ENCODE data around the gene TPT1.
"Not testable (repeated sequence)": the region's sequence is repeated elsewhere in the genome, so short reads cannot be mapped to it uniquely, and the experiment has no call there.

Gene TPT1

GRCh38 chr13:45365558-45365885 lies 24.5 kb upstream of the TPT1 start:
- no peak for DNase-seq

- DNase-seq = no peak
Measured at GRCh38 chr13:45364876-45365557, 24.0 kb upstream of the TPT1 start.

GRCh38 chr13:45362939-45363338 lies 22.0 kb upstream of the TPT1 start:
- DNase-seq = no peak

- no peak for DNase-seq
Measured at GRCh38 chr13:45361596-45362206, 20.7 kb upstream of the TPT1 start.

- no peak for DNase-seq
Measured at GRCh38 chr13:45356966-45357672, 16.1 kb upstream of the TPT1 start.

GRCh38 chr13:45353895-45354294 lies 12.9 kb upstream of the TPT1 start:
- DNase-seq = no peak

- DNase-seq = no peak
Measured at GRCh38 chr13:45352031-45352430, 11.0 kb upstream of the TPT1 start.

GRCh38 chr13:45350152-45350551 lies 9.2 kb upstream of the TPT1 start:
- no peak for DNase-seq

GRCh38 chr13:45349438-45349837 lies 8.5 kb upstream of the TPT1 start:
- no peak for DNase-seq

- DNase-seq = not testable (repeated sequence)
Measured at GRCh38 chr13:45344064-45344463, 3.1 kb upstream of the TPT1 start.

- DNase-seq = not testable (repeated sequence)
Measured at GRCh38 chr13:45343102-45343501, 2.1 kb upstream of the TPT1 start.

- DNase-seq = not testable (repeated sequence)
Measured at GRCh38 chr13:45342668-45343067, 1.7 kb upstream of the TPT1 start.

- no peak for DNase-seq
Measured at GRCh38 chr13:45341799-45342500, 967 bp upstream of the TPT1 start.

- peak; percentile 53 for DNase-seq
Measured at GRCh38 chr13:45340422-45341033, 455 bp downstream of the TPT1 start.

GRCh38 chr13:45339867-45340266 lies 1.1 kb downstream of the TPT1 start:
- no peak for DNase-seq

GRCh38 chr13:45339399-45339798 lies 1.6 kb downstream of the TPT1 start:
- DNase-seq = no peak

- DNase-seq = no peak
Measured at GRCh38 chr13:45337803-45338202, 3.2 kb downstream of the TPT1 start.

GRCh38 chr13:45337395-45337794 lies 3.6 kb downstream of the TPT1 start:
- no peak for DNase-seq

GRCh38 chr13:45336025-45336800 lies 4.8 kb downstream of the TPT1 start:
- no peak for DNase-seq

GRCh38 chr13:45335397-45336024 lies 5.5 kb downstream of the TPT1 start:
- DNase-seq = no peak

- no peak for DNase-seq
Measured at GRCh38 chr13:45333977-45334922, 6.7 kb downstream of the TPT1 start.

All from NCI-H2171 treated with DMSO at 0.1 percent for 48 hours (cell line).